ENCODE results near the gene HSBP1L1.

- TF ChIP-seq CHD1 (IDR thresholded peaks at IDR 0.05; ENCODE audit: low read depth, low read length) (no peak), E2F6 (IDR thresholded peaks at IDR 0.05) (no peak), CREB1 (IDR thresholded peaks at IDR 0.05) (no peak), TCF12 (IDR thresholded peaks at IDR 0.05; ENCODE audit: low read depth, low read length) (no peak), SP2 (IDR thresholded peaks at IDR 0.05; ENCODE audit: low read length) (no peak), EZH2 (IDR thresholded peaks at IDR 0.05; ENCODE audit: low read depth, low read length, severe bottlenecking) (no peak), SP1 (IDR thresholded peaks at IDR 0.05; ENCODE audit: low read depth, low read length) (no peak), PHF8 (conservative IDR thresholded peaks at IDR 0.05; ENCODE audit: low read depth, low read length) (no peak), POLR2A (IDR thresholded peaks at IDR 0.05; ENCODE audit: control extremely low read depth in 1 of 2, low read depth in 2 of 2, low read length in 2 of 2) (no peak), EP300 (IDR thresholded peaks at IDR 0.05; ENCODE audit: borderline replicate concordance in 1 of 2, low read depth in 2 of 2, low read length in 2 of 2) (no peak), ZNF274 (IDR thresholded peaks at IDR 0.05; ENCODE audit: borderline replicate concordance, extremely low read depth, low read length) (no peak)
- TF ChIP-seq, protein P1, sequence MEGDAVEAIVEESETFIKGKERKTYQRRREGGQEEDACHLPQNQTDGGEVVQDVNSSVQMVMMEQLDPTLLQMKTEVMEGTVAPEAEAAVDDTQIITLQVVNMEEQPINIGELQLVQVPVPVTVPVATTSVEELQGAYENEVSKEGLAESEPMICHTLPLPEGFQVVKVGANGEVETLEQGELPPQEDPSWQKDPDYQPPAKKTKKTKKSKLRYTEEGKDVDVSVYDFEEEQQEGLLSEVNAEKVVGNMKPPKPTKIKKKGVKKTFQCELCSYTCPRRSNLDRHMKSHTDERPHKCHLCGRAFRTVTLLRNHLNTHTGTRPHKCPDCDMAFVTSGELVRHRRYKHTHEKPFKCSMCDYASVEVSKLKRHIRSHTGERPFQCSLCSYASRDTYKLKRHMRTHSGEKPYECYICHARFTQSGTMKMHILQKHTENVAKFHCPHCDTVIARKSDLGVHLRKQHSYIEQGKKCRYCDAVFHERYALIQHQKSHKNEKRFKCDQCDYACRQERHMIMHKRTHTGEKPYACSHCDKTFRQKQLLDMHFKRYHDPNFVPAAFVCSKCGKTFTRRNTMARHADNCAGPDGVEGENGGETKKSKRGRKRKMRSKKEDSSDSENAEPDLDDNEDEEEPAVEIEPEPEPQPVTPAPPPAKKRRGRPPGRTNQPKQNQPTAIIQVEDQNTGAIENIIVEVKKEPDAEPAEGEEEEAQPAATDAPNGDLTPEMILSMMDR (IDR thresholded peaks at IDR 0.05; ENCODE audit: control extremely low read depth in 1 of 3, insufficient read depth in 1 of 3, low read depth in 1 of 3, low read length in 3 of 3), result no peak
Observed at GRCh38 chr18:79930020-79930642, 34.3 kb upstream of the HSBP1L1 start.
